Amniotic stem cell (primary cell): ENCODE data around the gene ZBTB7C.

ENCODE experiments used
- DNase-seq: peaks from one replicate; lab custom pipeline; 2025; lab: John Stamatoyannopoulos, UW

The ZBTB7C gene

DNA sequence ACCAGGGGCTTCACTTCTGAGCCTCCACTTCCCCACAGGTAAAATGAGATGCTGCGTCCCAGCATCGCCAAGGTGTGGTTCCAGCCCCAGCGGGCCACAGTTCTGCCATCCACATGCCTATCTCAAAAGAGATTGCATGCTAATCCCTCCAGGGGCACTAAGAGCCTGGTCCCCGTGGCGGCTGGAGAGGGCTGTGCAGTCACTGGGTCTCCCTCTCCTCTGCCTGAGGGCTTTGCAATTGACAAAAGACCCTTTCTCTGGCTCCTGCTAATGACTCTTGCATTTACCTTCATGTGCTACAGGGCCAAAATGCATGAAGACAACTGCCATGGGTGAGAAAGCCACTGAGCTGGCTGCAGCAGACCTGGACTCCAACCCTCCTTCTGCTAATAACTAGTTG lies 18.5 kb downstream of the ZBTB7C start:
- no peak for DNase-seq

DNA sequence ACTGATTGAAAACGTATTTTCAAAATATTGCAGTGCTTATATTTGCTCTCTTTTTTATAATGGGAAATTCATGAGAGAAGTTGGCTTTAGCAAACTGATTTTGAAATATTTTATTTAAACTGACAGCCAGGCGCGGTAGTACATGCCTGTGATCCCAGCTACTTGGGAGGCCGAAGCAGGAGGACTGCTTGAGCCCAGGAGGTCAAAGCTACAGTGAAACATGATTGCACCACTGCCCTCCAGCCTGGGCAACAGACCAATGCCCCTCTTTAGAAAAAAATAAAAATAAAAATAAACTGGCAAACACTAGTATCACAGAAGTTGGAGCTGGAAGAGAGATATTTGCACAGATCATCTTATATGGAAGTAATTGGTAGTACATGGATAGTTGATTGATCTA lies 20.7 kb downstream of the ZBTB7C start:
- no peak for DNase-seq

GRCh38 chr18:48387300-48387699 lies 21.9 kb downstream of the ZBTB7C start:
- no peak for DNase-seq

GRCh38 chr18:48385596-48385995 lies 23.6 kb downstream of the ZBTB7C start:
- DNase-seq = no peak

DNA sequence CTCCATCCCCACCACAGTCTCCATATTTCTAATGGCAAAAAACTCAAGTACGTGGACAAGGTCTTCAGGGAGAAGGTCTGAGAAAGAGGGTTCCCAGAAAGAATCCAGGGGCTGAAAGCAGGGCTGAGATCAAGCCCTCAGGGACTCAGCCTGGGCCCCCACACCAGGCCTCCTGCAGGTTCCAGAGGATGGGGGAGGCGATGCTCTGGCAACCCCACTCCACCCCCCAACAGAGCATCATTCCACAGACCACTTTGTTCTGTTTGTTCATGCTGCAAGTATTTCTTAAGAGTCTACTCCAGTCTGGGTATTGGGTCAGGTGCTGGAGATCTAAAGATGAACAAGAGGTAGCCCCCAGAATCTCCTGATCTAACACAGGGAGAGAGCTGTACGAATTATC lies 32.2 kb downstream of the ZBTB7C start:
- DNase-seq = no peak

DNA sequence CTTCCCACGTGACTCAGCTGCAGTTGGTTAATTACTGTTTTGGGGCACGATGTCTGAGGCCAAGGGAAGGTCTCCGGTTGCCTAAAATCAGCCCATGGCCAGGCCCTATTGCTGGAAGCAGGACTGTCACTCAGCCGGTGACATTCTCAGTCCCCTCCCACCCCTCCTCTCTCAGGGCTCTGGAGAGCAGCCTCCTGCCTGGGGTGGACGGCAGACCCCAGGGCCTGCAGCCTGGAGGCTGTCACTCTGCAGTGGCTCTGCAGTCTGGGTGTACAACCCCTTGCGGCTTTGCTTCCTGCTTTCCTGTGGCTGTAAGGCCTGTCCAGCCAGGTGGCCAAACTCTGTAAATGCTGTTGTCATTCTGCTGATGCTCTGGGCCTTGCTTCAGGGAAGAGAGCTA lies 32.8 kb downstream of the ZBTB7C start:
- no peak for DNase-seq

GRCh38 chr18:48375150-48375800 lies 33.9 kb downstream of the ZBTB7C start:
- DNase-seq = no peak

DNA sequence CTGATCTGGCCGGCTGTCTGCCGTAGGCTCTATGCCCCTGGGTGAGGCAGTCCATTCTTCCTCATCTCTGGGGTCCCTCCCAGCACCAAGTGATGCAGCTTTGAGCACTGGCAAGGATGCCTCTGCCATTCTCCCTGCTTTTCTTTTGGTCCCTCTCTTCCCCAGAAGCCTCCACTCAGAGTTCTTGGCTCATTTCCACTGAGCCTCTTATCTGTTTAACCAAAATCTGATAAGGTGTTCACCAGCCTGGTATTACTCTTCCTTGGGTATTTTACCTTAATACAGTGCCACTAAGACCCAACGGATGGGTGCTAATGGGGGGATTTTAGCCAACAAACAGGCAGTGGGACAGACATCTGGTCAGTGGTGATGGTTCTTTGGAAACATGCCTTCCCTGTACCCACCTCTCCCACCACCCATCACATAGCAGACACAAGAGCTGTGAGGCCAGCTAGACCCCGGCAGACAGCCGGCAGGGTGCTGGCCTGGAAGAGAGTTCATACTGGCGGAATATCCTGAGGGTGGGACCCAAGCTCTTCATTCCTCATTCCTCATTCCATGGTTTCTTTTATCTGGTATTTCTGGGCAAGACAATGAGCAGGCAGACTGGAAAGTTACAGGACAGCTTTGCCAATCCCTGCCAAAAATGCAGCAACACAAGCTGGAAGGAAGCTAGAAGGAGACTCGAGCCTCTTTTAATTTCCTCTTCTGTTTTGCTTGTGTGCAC lies 34.6 kb downstream of the ZBTB7C start:
- DNase-seq = no peak

DNA sequence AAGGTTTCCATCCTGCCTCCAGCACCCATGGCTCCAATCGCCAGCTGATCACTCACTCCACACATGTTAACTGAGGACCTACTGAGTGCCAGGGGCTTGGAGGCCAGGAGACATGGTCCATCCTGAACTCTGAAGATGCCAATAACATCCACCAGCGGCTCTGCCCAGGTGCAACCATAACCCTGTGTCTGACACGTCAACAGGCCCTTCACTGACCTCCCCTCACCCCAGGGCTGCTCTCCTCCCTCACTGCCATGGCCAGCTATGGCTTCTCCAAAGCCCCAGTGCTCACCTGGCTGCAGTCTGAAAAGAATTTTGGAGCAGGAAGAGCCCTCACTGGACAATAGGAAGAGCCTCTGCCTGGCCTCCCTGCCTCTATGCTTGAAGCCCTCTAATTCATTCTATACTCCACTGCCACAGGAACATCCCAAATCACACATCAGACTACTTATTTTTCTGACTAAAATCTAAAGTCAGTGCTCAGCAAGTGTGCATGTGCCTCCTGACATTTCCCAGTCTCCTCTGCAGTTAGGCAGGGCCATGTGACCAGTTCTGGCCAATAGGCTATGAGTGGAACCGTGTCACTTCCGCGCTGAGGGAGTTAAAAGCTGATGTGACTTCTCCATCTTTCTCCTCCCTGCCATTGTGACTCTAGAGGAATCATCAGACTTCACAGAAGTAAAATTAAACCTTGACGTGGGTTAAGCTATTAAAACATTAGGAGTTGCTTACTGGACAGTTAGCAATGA lies 37.2 kb downstream of the ZBTB7C start:
- no peak for DNase-seq

DNA sequence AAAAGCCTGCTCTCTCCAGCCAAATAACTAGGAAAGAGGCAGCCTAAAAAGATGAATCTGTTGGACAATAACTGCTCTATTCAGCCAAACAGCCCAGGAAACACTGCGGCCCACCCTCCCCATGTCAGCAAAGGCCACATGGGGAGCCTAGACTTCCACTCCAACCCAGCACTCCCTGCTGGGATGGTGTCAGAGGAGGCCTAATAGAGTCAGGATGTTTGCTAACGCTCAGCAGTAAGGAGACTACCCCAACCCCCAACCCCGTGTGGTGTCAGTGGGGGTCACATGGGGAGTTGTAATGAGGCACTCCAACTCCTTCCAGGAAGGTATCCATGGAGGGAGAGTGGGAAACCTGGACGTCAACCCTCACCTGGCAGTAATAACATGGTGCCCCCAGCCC lies 41.6 kb downstream of the ZBTB7C start:
- DNase-seq = no peak

DNA sequence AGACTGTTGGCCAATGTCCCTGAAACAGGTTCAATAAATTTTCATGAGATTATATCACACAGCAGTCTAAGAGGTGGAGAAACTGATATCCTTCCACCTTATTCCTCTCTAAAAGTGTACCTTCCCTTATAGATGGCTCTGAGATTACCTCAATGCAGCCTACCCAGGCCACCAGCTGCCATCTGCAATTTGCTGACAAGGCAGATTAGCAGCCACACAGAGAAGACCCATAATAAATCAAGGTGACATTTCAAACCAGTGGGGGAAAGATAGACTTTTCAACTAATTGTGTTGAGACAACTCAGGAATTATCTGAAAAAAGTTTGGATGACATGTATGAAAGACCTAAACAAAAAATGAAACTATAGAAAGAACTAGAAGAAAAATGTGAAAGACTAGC lies 43.2 kb downstream of the ZBTB7C start:
- DNase-seq = no peak

DNA sequence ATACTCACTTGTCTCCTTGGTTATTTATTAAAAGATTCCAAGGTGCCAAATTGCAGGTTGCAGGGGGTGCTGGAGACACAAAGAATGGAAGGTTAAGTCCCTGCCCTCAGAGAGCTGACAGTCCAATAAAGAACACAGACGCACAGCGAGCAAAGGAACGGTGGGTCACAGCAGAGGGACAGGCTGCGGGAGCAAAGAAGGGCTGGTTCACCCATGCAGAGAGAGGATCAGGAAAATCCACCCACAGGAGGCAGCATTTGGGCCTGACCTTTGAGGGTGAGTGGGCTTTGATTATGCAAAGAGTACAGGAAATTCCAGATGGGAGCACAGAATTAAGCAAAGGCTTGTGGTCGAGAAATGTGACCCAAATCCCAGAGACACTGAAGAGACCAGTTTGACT lies 45.0 kb downstream of the ZBTB7C start:
- DNase-seq = no peak

DNA sequence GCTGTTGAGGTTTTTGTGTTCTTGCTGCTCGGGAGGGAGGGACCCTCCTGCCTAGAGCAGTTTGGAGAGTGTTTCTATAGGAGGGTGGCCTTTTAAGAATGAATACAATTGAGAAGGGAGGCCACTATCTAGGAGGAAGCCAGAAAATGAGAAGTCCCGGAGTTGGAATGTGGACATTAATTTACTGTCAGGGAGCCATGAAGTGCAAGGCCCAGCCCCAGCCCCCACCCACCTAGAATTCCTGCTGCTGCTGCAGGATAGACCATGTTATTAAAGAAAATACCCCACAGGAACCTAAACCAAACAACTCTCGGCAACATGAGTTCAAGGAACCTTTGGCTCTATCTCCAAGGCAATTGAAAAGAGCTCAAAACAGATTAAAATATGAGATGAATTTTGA lies 46.0 kb downstream of the ZBTB7C start:
- DNase-seq = no peak

- DNase-seq = no peak
Observed at GRCh38 chr18:48361801-48362200, 47.4 kb downstream of the ZBTB7C start.

DNA sequence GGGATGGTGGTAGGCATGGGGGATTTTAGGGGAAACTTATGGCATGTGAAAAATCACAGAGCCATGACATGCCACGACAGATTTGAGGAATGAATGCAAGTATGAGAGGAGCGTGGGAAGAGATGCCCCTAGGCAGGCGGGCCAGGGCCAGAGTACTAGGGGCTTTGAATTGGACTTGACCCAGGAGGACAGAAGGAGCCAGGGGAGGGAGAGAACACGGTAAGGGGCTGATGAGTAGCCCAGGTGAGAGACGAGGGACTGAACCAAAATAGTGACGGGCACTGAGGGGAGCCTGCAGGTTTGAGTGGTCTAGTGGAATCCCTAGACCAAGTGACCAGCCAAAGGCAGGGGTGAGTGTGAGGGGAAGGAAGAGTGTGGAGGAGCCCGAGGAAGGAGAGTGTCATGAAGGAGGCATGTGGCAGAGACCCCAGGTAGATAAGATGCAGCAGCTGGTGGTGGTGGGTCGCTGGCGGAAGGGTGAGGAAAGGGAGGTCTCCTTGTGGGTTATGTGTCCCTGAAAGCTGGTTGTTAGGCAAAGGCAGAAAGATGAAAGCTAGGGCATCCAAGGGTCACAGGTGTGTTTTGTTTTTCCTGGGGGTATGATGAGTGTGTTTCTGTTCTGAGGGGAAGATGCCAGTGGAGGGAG lies 48.7 kb downstream of the ZBTB7C start:
- no peak for DNase-seq

DNA sequence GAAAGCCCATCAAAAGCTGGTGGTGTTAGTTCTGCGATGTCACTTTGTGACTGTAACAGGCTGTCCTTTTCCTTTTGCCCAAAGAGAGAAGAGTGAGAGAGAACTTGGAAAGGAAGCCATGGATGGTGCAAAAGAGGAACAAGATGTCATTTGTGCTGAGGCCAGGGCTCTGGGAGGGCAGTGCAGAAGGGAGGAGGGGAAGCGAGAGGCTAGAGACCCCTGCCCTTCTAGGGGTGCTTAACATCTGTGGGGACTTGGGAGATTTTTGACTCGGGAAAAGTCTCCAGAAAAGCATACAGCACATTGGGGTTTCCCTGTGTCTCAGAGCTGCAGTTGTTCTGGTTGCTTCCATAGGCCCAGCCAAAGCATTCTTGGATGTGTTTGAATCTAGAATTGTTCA lies 49.6 kb downstream of the ZBTB7C start:
- no peak for DNase-seq

GRCh38 chr18:48358868-48359267 lies 50.3 kb downstream of the ZBTB7C start:
- no peak for DNase-seq

- DNase-seq = no peak
Observed at GRCh38 chr18:48356909-48357631, 52.1 kb downstream of the ZBTB7C start.

- DNase-seq = no peak
Observed at GRCh38 chr18:48356151-48356745, 52.9 kb downstream of the ZBTB7C start.

DNA sequence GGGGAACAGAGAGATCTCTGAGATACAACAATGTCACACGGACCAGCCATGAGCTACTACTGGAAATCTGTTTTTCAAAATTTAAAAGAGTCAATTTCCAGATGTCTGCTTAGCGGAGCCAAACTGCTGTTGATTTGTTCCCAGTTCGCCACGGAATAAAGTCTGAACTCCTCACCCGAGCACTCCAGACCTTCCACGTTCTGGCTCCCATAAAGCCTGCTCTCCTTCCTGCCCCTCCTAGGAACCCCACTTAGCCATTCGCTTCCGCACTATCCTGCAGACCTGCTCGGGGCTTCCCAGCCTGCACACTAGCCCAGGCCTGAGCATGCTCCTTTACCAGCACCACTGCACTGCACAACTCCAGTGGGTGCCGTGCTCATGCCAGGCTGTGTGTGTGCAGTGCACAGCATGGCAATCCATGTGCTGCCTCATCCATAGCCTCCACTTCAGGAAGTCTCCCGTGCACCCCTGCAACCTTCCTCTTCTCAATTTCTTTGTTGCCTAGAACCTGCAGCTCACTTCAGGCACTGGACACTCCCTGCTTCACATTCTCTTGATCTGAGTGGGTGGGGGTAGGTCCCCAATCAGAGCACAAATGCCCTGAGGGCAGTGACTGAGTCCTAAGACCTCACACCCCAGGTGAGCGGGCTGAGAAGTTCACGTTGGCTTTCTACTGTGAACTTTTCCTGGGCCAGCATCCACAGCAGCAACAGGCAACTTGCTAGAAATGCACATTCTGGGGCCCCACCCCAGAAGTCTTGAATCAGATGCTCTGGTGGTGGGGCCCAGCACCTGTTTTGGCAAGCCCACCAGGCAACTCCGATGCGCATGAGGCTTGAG lies 53.7 kb downstream of the ZBTB7C start:
- no peak for DNase-seq
